ENCODE results near the gene SH2B3. TPM values are rescaled to one million over a fixed set of nuclear protein-coding genes. Genes with fewer than 3 reads are reported as not detected.
A peak's percentile ranks its signal among the peaks of the same experiment; 100 is the strongest.

SH2B3 gene
- 16.3 and 25.8 TPM in 2 replicates for total RNA-seq (2014; rRNA removed; shearing (Covaris generic))
- 45.9 and 51.3 TPM in 2 replicates for total RNA-seq (2022)
- percentile 79 among the genes with signal in this experiment for Bru-seq, nascent RNA
- BruChase-seq, experiment 1, labeled RNA remaining after a 6-hour chase = percentile 88 among the genes with signal in this experiment
- BruChase-seq, experiment 2, labeled RNA remaining after a 2-hour chase = percentile 88 among the genes with signal in this experiment
- long read RNA-seq, full-length matches to known transcripts = 4 of 54 reads
- long read RNA-seq, partial matches to known transcripts = 30 of 54 reads
- long read RNA-seq, other reads (novel, unspliced or antisense) = 20 of 54 reads

- H3K4me3 ChIP-seq (ENCODE audit: low read depth, low read length, poor library complexity, severe bottlenecking) = peak within 1 kb of the TSS; percentile 93
- H3K79me2 ChIP-seq (ENCODE audit: insufficient read depth, low read depth, low read length) = peaks cover 50% of the 10 kb centered on the region
- H3K4me1 ChIP-seq (ENCODE audit: insufficient read depth, low read length, poor library complexity, severe bottlenecking) = peaks cover 64% of the 10 kb centered on the region
- intact Hi-C loops (cut with micrococcal nuclease; ENCODE audit: unreplicated experiment) = loop anchor here (1.0 to 10.0 kb wide), 4 partner anchors 39 to 359 kb away; partner anchors contain the start of genes ACAD10, ALDH2, ATXN2 and BRAP
- ChIA-PET POLR2A (no interaction called here), CTCF (ENCODE audit: unreplicated experiment) (no interaction called here)
- no TSS peak for BruUV-seq (replicated peaks)
- H3K36me3 ChIP-seq (ENCODE audit: insufficient read depth, low read length) = no peaks in the 10 kb centered on the region
- H3K4me2 ChIP-seq (ENCODE audit: low read length) = peak within 1 kb of the TSS; percentile 90
- peaks cover 15% of the 10 kb centered on the region for H4K20me1 ChIP-seq (ENCODE audit: insufficient read depth, low read length)
- peak within 1 kb of the TSS; percentile 58; the same call in 1 of the 2 replicates for H2AFZ ChIP-seq (ENCODE audit: low read length)
- peak within 1 kb of the TSS; percentile 84 for H3K27ac ChIP-seq (ENCODE audit: low read depth, low read length, poor library complexity, severe bottlenecking)
- H3K9me3 ChIP-seq (ENCODE audit: low read length) = no peaks in the 10 kb centered on the region
- TF ChIP-seq CTCF (conservative IDR thresholded peaks at IDR 0.05; ENCODE audit: low read length) (no peak), EZH2phosphoT487 (IDR thresholded peaks at IDR 0.05; ENCODE audit: borderline replicate concordance, low read depth, low read length) (no peak)
- DNase-seq (ENCODE audit: low spot score) = no peak
- no peaks in the 10 kb centered on the region for H3K9me2 ChIP-seq (ENCODE audit: insufficient read depth, low read length)
Measured at GRCh38 chr12:111405859-111406473, at the start of gene SH2B3. SH2B3 (plus strand) TSS chr12:111405923; CDS start chr12:111418146, 12,223 bp downstream.

- BruUV-seq (replicated peaks) = no TSS peak
- Histone ChIP-seq H3K27ac (ENCODE audit: low read depth, low read length, poor library complexity, severe bottlenecking) (no peak overlapping the region), H4K20me1 (ENCODE audit: insufficient read depth, low read length) (no peaks in the 10 kb centered on the region), H3K9me3 (ENCODE audit: low read length) (no peaks in the 10 kb centered on the region), H3K79me2 (ENCODE audit: insufficient read depth, low read depth, low read length) (no peaks in the 10 kb centered on the region), H3K36me3 (ENCODE audit: insufficient read depth, low read length) (no peaks in the 10 kb centered on the region), H3K4me2 (ENCODE audit: low read length) (no peak overlapping the region), H3K9me2 (ENCODE audit: insufficient read depth, low read length) (no peaks in the 10 kb centered on the region), H3K4me3 (ENCODE audit: low read depth, low read length, poor library complexity, severe bottlenecking) (no peak overlapping the region), H3K4me1 (ENCODE audit: insufficient read depth, low read length, poor library complexity, severe bottlenecking) (peaks cover 9% of the 10 kb centered on the region), H2AFZ (ENCODE audit: low read length) (no peak overlapping the region)
- intact Hi-C loops (cut with micrococcal nuclease; ENCODE audit: unreplicated experiment) = no loop called here
- CTCF ChIA-PET (ENCODE audit: unreplicated experiment) = no interaction called here
- POLR2A ChIA-PET = interaction anchor here (0.8 kb wide), 1 partner anchor 12 kb away, joined by 6 read pairs; no protein-coding TSS in a partner anchor
- no peak for DNase-seq (ENCODE audit: low spot score)
- TF ChIP-seq CTCF (conservative IDR thresholded peaks at IDR 0.05; ENCODE audit: low read length) = no peak
- TF ChIP-seq EZH2phosphoT487 (IDR thresholded peaks at IDR 0.05; ENCODE audit: borderline replicate concordance, low read depth, low read length) = no peak
Measured at GRCh38 chr12:111359231-111359913, 46.4 kb upstream of the SH2B3 start.
